Activated CD8-positive, alpha-beta T cell treated with anti-CD3 and anti-CD28 coated beads, Interleukin-2, amount 10 ng/mL, durations not matched to agents 7 days and 5 days (primary cell): Measurements from ENCODE around the gene ZNF19. TPM values are rescaled to one million over a fixed set of nuclear protein-coding genes. Genes with fewer than 3 reads are reported as not detected.

ENCODE experiments used
- ATAC-seq: fragments of 150-1000 bp; cut with Tn5 transposase; one replicate; pipeline ENCODE4 v1.10.0; 2021; ENCODE audit warnings: moderate library complexity
- CTCF ChIA-PET: fragments of 350-600 bp; sonication (Branson Sonifier 250); formaldehyde crosslinking; loops from one replicate; lab custom pipeline; 2021; ENCODE audit warnings: antibody characterized with exemption; lab: Charles Lee
- POLR2A ChIA-PET: fragments of 350-600 bp; sonication (Branson Sonifier 250); formaldehyde crosslinking; loops from one replicate; lab custom pipeline; 2021; ENCODE audit warnings: antibody characterized with exemption; lab: Charles Lee
- DNase-seq: peaks from one replicate; pipeline ENCODE4 v3.0.0-alpha.2; 2020
- H3K27ac Mint-ChIP-seq: one replicate; pipeline ENCODE4 v1.8.0; 2021; ENCODE audit warnings: mild to moderate bottlenecking, mixed read lengths
- H3K27me3 Mint-ChIP-seq: one replicate; pipeline ENCODE4 v1.8.0; 2021; ENCODE audit warnings: low read depth, mixed read lengths
- H3K36me3 Mint-ChIP-seq: one replicate; pipeline ENCODE4 v1.8.0; 2021; ENCODE audit warnings: low read depth, mixed read lengths
- H3K4me1 Mint-ChIP-seq: one replicate; pipeline ENCODE4 v1.8.0; 2021; ENCODE audit warnings: low read depth, mixed read lengths
- H3K4me3 Mint-ChIP-seq: one replicate; pipeline ENCODE4 v1.8.0; 2021; ENCODE audit warnings: mild to moderate bottlenecking, mixed read lengths
- H3K9me3 Mint-ChIP-seq: one replicate; pipeline ENCODE4 v1.8.0; 2022; ENCODE audit warnings: mixed read lengths; ENCODE audit not compliant: insufficient read depth
- total RNA-seq, 2 experiments: library from RNA; stranded (reverse); gene quantifications; one replicate each; pipeline ENCODE4 v1.2.3, GENCODE V29; 2021

The ZNF19 gene
- total RNA-seq, 2 experiments from 2014 or later = 2.7 TPM

DNA sequence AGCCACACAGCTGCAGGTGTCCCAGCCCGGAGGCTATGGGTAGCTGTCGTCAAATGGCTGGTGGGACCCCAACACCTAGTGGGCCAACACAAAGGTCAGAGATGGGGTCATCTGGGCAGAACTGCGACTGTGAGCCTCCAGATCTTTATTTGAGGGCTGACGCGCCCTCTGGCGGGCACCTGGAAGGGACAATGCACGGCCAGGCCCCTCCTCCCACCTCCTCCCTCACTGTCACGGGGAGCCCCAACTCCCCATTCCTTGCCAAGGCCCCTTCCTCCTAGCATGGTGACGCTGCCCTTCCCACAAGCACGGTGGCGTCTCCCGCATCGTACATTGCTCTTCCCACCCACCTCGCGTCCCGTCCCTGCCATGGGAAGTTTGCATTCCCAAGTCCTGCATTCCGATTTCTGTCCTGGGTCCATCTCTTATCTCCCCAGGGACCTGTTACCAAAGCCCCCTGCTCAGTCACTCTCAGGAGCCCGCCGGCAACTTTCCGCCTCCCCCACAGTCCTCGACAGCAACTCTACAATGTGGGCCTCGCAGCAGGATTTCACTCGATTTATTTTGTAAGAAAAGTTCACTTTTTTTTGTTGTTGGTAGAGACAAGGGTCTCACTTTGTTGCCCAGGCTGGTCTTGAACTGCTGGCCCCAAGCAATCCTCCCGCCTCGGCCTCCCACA lies 48.3 kb downstream of the ZNF19 start:
- ChIA-PET CTCF (interaction anchor here (1.1 to 1.6 kb wide), 4 partner anchors 10 to 171 kb away, joined by 3 to 5 read pairs (median 4); no protein-coding TSS in a partner anchor), POLR2A (no interaction called here)
- peaks cover 7% of the 10 kb centered on the region for H3K27me3 Mint-ChIP-seq
- DNase-seq (no peak), ATAC-seq (no peak)
- no peaks in the 10 kb centered on the region for H3K4me1 Mint-ChIP-seq
- no peak overlapping the region for H3K4me3 Mint-ChIP-seq
- H3K36me3 Mint-ChIP-seq = no peaks in the 10 kb centered on the region
- no peak overlapping the region for H3K27ac Mint-ChIP-seq
- peaks cover 5% of the 10 kb centered on the region for H3K9me3 Mint-ChIP-seq

GRCh38 chr16:71439523-71439922 lies 49.6 kb downstream of the ZNF19 start:
- Mint-ChIP-seq H3K4me1 (no peaks in the 10 kb centered on the region), H3K27me3 (peaks cover 7% of the 10 kb centered on the region), H3K4me3 (no peak overlapping the region), H3K27ac (no peak overlapping the region), H3K9me3 (peaks cover under 1% of the 10 kb centered on the region), H3K36me3 (no peaks in the 10 kb centered on the region)
- ATAC-seq = no peak
- CTCF ChIA-PET = interaction anchor here (0.6 to 1.6 kb wide), 7 partner anchors 10 to 171 kb away, joined by 3 to 5 read pairs (median 4); no protein-coding TSS in a partner anchor
- no peak for DNase-seq
- POLR2A ChIA-PET = no interaction called here

DNA sequence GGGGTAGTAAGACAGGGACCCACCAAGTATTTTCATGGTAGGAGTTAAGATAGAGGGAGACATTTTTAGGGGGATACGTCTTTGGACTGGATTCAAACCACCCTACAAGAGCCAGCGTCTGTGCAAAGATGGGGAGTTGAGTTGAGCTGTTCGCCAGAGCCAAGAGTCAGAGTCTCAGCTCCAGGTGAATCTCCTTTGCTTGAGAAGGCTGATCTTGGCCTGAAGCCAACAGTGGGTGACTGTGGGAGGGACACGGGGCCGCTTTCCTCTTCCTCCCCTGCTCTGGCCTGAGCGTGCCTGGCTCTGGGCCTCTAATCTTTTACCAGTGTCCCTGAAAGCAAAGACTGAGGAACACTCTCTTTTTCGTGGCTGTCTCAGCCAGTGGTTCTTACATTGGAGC lies 52.7 kb downstream of the ZNF19 start:
- DNase-seq (no peak), ATAC-seq (no peak)
- no peak overlapping the region for H3K27ac Mint-ChIP-seq
- no peaks in the 10 kb centered on the region for H3K9me3 Mint-ChIP-seq
- ChIA-PET CTCF (no interaction called here), POLR2A (no interaction called here)
- peaks cover 7% of the 10 kb centered on the region for H3K27me3 Mint-ChIP-seq
- no peaks in the 10 kb centered on the region for H3K36me3 Mint-ChIP-seq
- no peak overlapping the region for H3K4me3 Mint-ChIP-seq
- peaks cover 2% of the 10 kb centered on the region for H3K4me1 Mint-ChIP-seq

DNA sequence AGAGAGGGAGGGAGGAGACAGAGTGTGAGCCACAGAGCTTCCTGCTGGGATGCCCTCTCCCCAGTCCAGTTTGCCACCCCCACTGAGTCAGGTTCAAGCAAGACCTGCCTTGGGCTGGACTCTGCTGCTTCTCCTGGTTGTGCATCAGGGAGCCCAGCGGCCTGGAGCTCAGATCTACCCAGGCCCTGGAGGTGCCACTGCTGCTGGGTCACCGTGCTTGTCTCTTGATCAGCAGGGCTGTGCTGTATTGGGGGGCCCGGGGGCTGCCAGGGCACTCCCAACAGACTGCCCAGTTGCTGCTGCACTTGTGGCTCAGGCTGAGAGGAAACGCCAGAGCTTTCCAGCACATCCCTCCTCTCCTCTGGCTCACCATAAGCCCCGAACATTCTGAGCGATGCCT lies 56.2 kb downstream of the ZNF19 start:
- H3K36me3 Mint-ChIP-seq = no peaks in the 10 kb centered on the region
- ChIA-PET CTCF (interaction anchor here (2.0 kb wide), 1 partner anchor 20 kb away, joined by 7 read pairs; no protein-coding TSS in a partner anchor), POLR2A (no interaction called here)
- peaks cover 2% of the 10 kb centered on the region for H3K4me1 Mint-ChIP-seq
- H3K27ac Mint-ChIP-seq = no peak overlapping the region
- H3K27me3 Mint-ChIP-seq = peaks cover 5% of the 10 kb centered on the region
- no peaks in the 10 kb centered on the region for H3K9me3 Mint-ChIP-seq
- no peak for DNase-seq
- no peak for ATAC-seq
- H3K4me3 Mint-ChIP-seq = no peak overlapping the region

GRCh38 chr16:71431991-71432390 lies 57.1 kb downstream of the ZNF19 start:
- Mint-ChIP-seq H3K27me3 (peaks cover 6% of the 10 kb centered on the region), H3K4me3 (no peak overlapping the region), H3K27ac (no peak overlapping the region), H3K36me3 (no peaks in the 10 kb centered on the region), H3K9me3 (no peaks in the 10 kb centered on the region), H3K4me1 (peaks cover 2% of the 10 kb centered on the region)
- no peak for DNase-seq
- ATAC-seq = no peak
- POLR2A ChIA-PET = no interaction called here
- CTCF ChIA-PET = no interaction called here

DNA sequence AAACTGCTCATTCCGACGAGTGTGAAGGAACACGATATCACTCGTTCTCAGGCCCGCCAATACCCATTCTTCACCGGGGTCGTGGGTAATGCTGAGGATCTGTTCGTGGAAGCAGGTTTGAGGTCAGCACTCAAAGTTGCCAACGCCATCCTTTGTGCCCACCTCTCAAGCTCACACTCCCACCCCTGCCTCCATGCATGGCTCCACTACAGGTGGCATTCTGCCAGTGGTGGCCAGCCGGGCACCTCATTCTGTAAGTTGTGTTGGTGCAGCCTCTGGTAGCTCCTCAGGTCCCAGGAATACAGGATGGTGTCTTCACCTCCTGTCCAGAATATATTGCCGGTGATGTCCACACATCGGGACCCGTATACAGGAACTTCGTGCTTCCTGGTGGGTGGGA lies 57.9 kb downstream of the ZNF19 start:
- POLR2A ChIA-PET = no interaction called here
- ATAC-seq (no peak), DNase-seq (no peak)
- H3K9me3 Mint-ChIP-seq = no peaks in the 10 kb centered on the region
- peaks cover 14% of the 10 kb centered on the region for H3K27me3 Mint-ChIP-seq
- H3K4me3 Mint-ChIP-seq = no peak overlapping the region
- peaks cover 8% of the 10 kb centered on the region for H3K4me1 Mint-ChIP-seq
- no peaks in the 10 kb centered on the region for H3K36me3 Mint-ChIP-seq
- CTCF ChIA-PET = no interaction called here
- H3K27ac Mint-ChIP-seq = no peak overlapping the region

DNA sequence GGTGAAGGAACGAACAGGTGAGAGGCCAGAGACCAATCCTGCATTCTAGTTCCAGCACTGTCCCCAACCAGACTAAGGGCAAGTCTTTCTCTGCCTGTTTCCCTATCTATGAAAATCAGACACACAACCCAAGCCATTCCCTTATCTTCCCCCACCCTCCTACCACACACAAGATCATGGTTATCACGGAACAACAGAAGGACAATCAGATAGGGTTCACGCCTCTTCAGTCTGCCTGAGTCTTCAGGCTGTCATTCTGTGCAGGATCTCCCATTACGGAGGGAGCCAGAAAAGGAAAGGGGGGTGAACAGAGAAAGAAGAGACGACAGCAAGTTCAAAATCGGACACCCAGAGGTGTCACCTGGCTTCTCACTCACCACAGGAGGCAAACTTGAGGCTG lies 58.4 kb downstream of the ZNF19 start:
- Mint-ChIP-seq H3K4me1 (peaks cover 8% of the 10 kb centered on the region), H3K27me3 (peaks cover 18% of the 10 kb centered on the region), H3K4me3 (no peak overlapping the region), H3K9me3 (no peaks in the 10 kb centered on the region), H3K36me3 (no peaks in the 10 kb centered on the region), H3K27ac (no peak overlapping the region)
- ATAC-seq (no peak), DNase-seq (no peak)
- ChIA-PET POLR2A (no interaction called here), CTCF (no interaction called here)

DNA sequence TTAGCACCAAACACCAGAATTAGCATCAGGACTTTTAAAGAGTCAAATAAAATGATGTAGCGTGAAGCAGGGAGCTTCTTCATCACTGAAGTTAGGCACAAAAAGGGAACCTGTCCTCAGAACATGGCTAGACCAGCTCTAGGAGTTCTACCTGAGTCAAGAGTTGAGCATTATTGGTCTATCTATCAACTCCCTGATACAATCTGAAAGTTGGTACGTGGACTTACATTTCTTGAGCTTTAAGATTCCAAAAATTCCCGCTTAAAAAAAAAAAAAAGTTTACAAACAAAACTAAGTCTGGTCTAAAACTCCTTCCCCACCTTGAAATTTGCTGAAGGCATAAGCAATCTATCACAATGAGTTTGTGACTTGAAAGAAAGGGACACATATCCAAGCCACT lies 59.5 kb downstream of the ZNF19 start:
- Mint-ChIP-seq H3K27me3 (peaks cover 28% of the 10 kb centered on the region), H3K4me1 (peaks cover 8% of the 10 kb centered on the region), H3K4me3 (no peak overlapping the region), H3K36me3 (no peaks in the 10 kb centered on the region), H3K9me3 (no peaks in the 10 kb centered on the region), H3K27ac (no peak overlapping the region)
- DNase-seq (no peak), ATAC-seq (no peak)
- CTCF ChIA-PET = interaction anchor here (1.4 to 1.9 kb wide), 2 partner anchors 10 to 17 kb away, joined by 5 to 7 read pairs; no protein-coding TSS in a partner anchor
- POLR2A ChIA-PET = no interaction called here

GRCh38 chr16:71428883-71429282 lies 60.2 kb downstream of the ZNF19 start:
- DNase-seq (no peak), ATAC-seq (no peak)
- Mint-ChIP-seq H3K27me3 (peaks cover 32% of the 10 kb centered on the region), H3K9me3 (no peaks in the 10 kb centered on the region), H3K4me1 (peaks cover 8% of the 10 kb centered on the region), H3K36me3 (no peaks in the 10 kb centered on the region), H3K4me3 (no peak overlapping the region), H3K27ac (no peak overlapping the region)
- CTCF ChIA-PET = interaction anchor here (1.4 to 1.9 kb wide), 2 partner anchors 11 to 16 kb away, joined by 5 to 7 read pairs; no protein-coding TSS in a partner anchor
- POLR2A ChIA-PET = no interaction called here

DNA sequence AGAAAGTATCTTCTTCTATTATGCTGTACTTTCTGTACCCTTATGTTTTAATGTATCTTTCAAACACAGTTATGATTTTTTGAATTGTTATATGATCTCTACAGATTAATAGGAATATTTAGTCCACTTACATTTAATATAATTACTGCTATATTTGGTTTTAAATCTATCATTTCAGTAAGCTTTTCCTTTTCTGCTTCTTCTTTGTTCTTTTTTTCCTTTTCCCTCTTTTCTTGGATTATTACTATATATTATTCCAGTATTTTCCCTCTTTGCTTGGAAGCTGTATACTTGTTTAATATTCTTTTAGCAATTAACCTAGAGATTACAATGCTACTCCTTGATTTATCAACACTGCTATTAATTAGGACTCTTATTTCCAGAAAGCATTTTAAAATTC lies 60.7 kb downstream of the ZNF19 start:
- peaks cover 32% of the 10 kb centered on the region for H3K27me3 Mint-ChIP-seq
- no peaks in the 10 kb centered on the region for H3K36me3 Mint-ChIP-seq
- peaks cover 8% of the 10 kb centered on the region for H3K4me1 Mint-ChIP-seq
- H3K27ac Mint-ChIP-seq = no peak overlapping the region
- ATAC-seq (no peak), DNase-seq (no peak)
- ChIA-PET CTCF (interaction anchor here (1.9 kb wide), 1 partner anchor 16 kb away, joined by 7 read pairs; no protein-coding TSS in a partner anchor), POLR2A (no interaction called here)
- H3K4me3 Mint-ChIP-seq = no peak overlapping the region
- H3K9me3 Mint-ChIP-seq = no peaks in the 10 kb centered on the region

- ChIA-PET CTCF (interaction anchor here (1.3 to 1.9 kb wide), 2 partner anchors 15 to 72 kb away, joined by 3 to 10 read pairs; no protein-coding TSS in a partner anchor), POLR2A (no interaction called here)
- Mint-ChIP-seq H3K27me3 (peaks cover 32% of the 10 kb centered on the region), H3K36me3 (no peaks in the 10 kb centered on the region), H3K4me1 (peaks cover 6% of the 10 kb centered on the region), H3K9me3 (no peaks in the 10 kb centered on the region), H3K4me3 (no peak overlapping the region), H3K27ac (no peak overlapping the region)
- ATAC-seq (peak; percentile 32), DNase-seq (no peak)
Observed at GRCh38 chr16:71426880-71427615, 62.1 kb downstream of the ZNF19 start.
